Astrocyte of the cerebellum (primary cell): ENCODE results near the gene TOP3A.

Experiments
- DNase-seq: peaks from one replicate; pipeline ENCODE4 v3.0.0-alpha.2; 2011; ENCODE audit warnings: low read depth
- H3K4me3 ChIP-seq: 2 replicates; pipeline ENCODE4 v1.5.1; 2011; ENCODE audit warnings: mild to moderate bottlenecking, low read depth, low read length, moderate library complexity
- CTCF ChIP-seq: IDR thresholded peaks from 2 replicates; pipeline ENCODE4 v1.5.1; 2012; ENCODE audit warnings: low read length, low read depth, moderate library complexity, mild to moderate bottlenecking; ENCODE audit errors: missing control alignments
- in situ Hi-C: cut with HindIII; loops from 2 replicates; pipeline ENCODE4 v1.10.0; 2017; ENCODE audit warnings: low sequenced_read_pairs

Gene TOP3A

GRCh38 chr17:18319604-18320256 is 4.9 kb upstream of the TOP3A start:
- in situ Hi-C loops: no loop called here

GRCh38 chr17:18318771-18319450 is 4.1 kb upstream of the TOP3A start:
- in situ Hi-C loops: no loop called here
- H3K4me3 ChIP-seq: no peak overlapping the region
- TF ChIP-seq CTCF: no peak

More at GRCh38 chr17:18319604-18320256, 4.9 kb upstream of the TOP3A start:
- peak; percentile 57 for TF ChIP-seq CTCF
- peak; percentile 20 for DNase-seq
- H3K4me3 ChIP-seq: no peak overlapping the region

GRCh38 chr17:18318117-18318516 is 3.3 kb upstream of the TOP3A start:
- DNase-seq: no peak
- TF ChIP-seq CTCF: no peak
- in situ Hi-C loops: no loop called here
- H3K4me3 ChIP-seq: no peak overlapping the region

More at GRCh38 chr17:18318771-18319450, 4.1 kb upstream of the TOP3A start:
- DNase-seq: no peak

- in situ Hi-C loops: no loop called here
- no peak for DNase-seq
- H3K4me3 ChIP-seq: peak overlapping the region; percentile 93
- no peak for TF ChIP-seq CTCF
Measured at GRCh38 chr17:18315961-18316360, 1.2 kb upstream of the TOP3A start.

GRCh38 chr17:18315562-18315922 is 748 bp upstream of the TOP3A start:
- in situ Hi-C loops: no loop called here
- DNase-seq: no peak
- no peak for TF ChIP-seq CTCF
- H3K4me3 ChIP-seq: peak overlapping the region; percentile 93

GRCh38 chr17:18314059-18314730 is 599 bp downstream of the TOP3A start:
- in situ Hi-C loops: no loop called here
- peak overlapping the region; percentile 93 for H3K4me3 ChIP-seq
- no peak for DNase-seq
- no peak for TF ChIP-seq CTCF
